Measurements from ENCODE around the gene AFDN. TPM values are rescaled to one million over a fixed set of nuclear protein-coding genes. Genes with fewer than 3 reads are reported as not detected.

Gene AFDN
- total and polyA plus RNA-seq, 2 of the 8 experiments (the other 6 are each of a cell fraction or from before 2014, with no cell fraction given), result 53.4 to 192 TPM

GRCh38 chr6:167781066-167781767 lies 45.5 kb upstream of the AFDN start (continued):
- TF ChIP-seq KDM5A (IDR thresholded peaks at IDR 0.05; ENCODE audit: low read length) (no peak), SUZ12 (IDR thresholded peaks at IDR 0.05; ENCODE audit: low read length) (no peak), RNF2 (IDR thresholded peaks at IDR 0.05; ENCODE audit: borderline replicate concordance, low read depth, low read length, missing control alignments, poor library complexity, severe bottlenecking) (no peak), POLR2A (IDR thresholded peaks at IDR 0.05; ENCODE audit: control extremely low read depth in 1 of 2, low read depth in 2 of 2, low read length in 2 of 2) (no peak)

Data from H1 (cell line).